HG03159 (cell line): ENCODE results near the gene PRKG1.
"Not testable (repeated sequence)": the region's sequence is repeated elsewhere in the genome, so short reads cannot be mapped to it uniquely, and the experiment has no call there.

Experiments used
- ATAC-seq: cut with Tn5 transposase; IDR thresholded peaks from one replicate; pipeline ENCODE4 v1.9.1; 2021; ENCODE audit warnings: mild to moderate bottlenecking, moderate library complexity; ENCODE audit not compliant: unreplicated experiment

The PRKG1 gene

DNA sequence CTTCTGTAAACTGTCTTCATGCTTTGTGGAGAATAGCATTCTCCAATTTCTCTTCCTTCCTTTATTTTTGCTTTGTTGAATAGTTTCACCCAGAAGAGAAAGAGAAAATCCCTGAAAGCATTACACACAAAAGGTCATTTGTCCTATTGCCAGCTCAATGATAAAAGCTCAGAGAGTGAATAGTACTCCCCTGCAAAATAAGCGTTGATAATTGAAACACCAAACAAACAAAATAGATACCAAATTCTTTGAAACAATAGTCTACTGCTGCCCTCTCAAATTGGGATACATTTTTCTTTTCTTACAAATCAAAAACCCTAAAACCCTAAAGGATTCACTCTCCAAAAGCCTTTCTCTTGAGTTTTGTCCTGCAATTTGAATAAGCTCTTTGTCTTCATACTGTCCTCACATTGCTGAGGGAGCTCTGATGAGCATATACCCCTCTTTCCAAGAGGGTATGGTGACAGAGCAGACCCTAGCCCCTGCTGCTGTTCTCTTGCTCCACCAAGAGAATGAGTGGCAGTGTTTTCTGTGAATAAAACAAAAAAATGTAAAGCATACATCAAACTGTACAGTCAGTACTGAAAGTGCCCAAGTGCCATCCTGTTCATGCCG lies 490.7 kb downstream of the PRKG1 start:
- ATAC-seq: no peak

DNA sequence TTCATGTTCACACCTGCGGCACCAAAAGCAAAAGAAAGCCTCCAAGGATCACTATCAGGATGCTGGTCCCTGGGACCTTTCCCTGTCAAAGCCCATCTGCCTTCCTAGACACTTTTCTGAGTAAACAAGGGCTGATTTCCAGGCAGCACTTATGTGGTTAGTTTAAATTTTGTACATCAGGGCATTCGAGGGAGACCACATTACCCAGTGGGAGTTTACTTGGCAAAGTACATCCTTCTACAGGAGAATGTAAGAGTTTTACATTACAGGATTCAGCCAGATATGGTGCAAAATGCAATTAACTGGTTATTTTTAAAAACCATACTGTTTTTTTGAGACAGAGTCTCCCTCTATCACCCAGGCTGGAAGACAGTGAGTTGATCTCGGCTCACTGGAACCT lies 493.0 kb downstream of the PRKG1 start:
- no peak for ATAC-seq

DNA sequence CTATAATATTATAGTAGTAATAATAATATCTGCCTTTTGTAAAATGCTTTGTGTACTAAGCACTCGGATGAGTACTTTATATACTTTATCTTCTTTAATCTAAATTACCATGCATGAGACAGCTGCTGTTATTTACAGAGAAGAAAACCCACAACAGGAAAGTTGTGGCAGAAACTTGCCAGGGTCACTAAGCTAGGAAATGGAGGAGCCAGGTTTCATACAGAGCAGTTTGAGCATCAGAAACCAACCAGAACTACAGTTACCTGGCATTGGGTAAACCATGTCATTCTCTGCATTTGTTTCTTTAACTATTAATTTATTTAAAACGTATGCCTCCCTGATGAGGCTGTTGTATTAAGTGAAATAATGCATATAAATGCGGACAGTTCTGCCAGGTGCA lies 495.2 kb downstream of the PRKG1 start:
- ATAC-seq: no peak

DNA sequence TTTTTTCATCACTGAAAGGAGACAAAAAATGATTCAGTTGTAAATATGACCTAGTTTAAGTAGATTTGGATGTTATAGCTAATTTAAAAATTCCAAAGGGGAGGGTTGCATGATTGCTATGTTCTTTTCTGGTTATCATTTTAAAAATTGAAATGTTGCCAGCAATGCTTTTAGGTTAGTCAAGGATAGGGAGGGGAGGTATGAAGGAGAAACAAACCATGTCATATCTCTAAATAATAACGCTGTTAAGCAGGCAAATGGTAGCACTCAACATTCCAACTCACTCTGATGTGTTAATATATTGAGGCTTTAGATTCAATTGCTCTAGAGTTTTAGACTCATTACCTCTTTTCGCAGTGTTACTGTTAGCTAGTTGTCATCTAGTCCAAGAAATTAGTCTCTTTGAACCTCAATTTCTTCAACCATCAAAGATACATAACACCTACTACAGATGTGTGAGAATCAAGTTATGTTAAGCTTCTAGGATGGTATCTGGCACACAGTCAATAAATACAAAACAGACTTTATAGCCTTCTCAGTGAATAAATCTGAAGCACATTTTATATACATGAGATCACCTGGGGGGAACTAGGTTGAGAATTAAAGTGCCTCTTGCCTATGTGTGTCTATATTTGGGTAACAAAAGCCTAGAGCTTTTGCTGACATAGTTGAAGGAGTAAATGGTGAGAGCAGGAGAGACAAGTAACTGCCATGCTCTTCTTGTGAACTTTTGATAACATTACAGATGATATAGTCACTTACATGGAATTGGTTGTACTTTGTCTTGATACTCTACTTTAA lies 500.2 kb downstream of the PRKG1 start:
- ATAC-seq: no peak

DNA sequence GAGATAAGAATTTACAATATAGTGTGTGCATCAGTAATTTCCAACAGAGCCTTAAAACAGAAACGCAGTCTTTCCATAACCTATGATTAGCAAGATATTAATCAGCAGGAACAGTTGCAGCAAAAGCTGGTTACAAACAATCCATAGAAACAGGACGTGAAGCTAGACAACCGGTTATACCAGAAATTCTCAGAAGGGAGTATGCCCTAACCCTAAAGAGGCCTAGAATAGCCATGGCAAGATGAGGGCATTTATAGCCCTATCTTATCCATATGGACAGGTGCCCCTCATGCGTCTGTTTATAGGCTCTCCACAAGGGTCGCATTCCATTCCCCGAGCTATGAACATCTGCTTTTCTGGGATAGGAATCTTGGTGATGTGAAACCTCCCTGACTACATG lies 506.9 kb downstream of the PRKG1 start:
- not testable (repeated sequence) for ATAC-seq

DNA sequence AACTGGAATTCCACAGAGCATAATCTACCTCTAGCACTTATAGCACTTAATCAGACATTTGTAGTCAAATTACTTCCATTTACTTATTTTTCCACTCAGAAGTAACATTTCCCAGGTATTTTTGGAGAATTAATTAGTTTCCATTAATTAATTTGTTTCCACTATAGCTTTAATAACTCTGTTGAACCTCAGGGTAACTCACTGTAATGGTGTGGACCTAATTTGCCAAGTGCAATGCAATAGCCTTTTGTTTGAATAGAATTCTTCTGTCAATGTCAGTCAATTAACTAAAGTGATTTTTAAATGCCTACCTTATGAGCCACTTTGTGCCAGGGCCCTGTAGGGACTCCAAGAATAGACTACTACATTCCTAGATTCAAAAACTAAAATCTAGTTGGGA lies 509.7 kb downstream of the PRKG1 start:
- no peak for ATAC-seq

DNA sequence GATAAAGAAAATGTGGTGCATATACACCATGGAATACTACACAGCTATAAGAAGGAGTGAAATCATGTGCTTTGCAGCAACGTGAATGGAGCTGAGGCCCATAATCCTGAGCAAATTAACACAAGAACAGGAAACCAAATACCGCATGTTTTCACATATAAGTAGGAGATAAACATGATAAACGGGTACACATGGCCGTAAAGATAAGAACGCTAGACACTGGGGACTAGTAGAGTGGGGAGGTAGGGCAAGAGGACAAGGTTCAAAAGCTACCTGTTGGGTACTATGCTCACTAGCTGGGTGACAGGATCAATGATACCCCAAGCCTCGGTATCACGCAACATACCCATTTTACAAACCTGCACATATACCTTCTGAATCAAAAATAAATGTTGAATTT lies 511.5 kb downstream of the PRKG1 start:
- ATAC-seq: no peak

DNA sequence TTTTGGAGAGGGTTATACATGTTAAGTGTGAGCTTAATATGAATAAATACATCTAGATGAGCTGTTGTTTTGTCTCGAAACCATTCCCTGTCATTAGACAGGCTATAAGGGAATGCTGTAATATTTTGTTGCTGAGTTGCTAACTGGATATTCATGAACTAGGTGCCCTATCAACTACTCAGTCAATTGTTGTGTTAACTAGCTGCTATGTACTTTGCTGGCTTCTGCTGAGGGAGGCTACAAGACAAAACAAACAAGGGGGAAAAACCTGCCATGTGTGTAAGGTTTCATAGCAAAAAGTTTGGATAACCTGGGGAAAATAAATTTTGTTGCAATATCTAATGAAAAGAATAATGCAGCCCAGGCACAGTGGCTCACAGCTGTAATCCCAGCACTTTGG lies 514.7 kb downstream of the PRKG1 start:
- ATAC-seq: no peak

DNA sequence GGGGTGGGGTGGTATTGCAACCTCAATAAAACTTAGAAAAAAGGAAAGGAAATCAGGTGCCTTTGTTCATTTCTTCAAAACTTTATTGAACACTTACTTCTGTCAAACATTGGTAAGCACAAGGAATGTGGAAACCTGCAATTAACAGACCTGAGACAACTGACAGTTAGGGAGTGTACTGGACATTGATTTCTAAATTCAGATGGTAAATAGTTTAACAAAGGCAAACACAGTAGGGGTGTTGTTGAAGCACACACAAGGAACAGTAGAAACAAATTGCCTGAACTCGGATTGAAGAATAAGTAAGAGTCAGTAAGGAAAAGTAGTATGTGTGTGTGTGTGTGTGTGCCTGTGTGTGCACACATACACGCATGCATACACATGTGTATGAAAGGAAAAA lies 516.5 kb downstream of the PRKG1 start:
- no peak for ATAC-seq

DNA sequence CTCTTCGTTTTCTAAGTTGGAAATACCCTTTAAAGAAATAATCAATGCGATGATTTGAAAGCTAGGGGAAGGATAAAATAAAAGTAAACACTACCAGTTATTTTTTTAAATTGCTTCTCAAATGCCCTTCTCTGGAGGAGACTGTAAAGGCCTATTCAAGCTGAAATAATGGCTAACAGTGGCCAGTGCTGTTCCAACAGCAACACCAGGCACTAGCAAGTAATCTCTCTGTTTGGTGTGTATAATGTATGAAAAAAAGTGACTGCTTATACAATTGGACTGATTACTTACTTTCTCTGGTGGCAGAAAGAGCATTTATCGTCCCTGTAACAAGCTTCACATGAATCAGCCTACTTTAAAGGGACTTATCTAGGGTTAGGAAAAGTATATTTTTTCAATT lies 522.4 kb downstream of the PRKG1 start:
- ATAC-seq: no peak

DNA sequence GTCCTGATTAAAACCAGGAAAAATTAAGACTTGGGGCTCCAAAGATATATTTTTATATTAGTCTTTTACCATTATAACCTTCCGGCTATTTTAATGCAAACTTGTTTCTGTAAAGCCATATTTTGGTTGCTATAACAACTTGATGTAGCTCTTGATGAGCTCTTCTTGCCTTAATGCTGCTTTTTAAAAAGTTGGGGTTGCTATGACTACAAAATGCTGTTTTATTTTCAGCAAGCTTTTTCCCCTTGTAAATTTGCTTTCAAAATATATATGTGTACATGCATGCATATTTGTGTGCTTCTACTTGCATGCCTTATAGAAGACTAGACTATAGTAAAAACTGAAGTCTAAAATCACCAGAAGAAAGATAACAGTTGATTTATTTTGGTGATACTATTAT lies 525.4 kb downstream of the PRKG1 start:
- ATAC-seq: no peak

DNA sequence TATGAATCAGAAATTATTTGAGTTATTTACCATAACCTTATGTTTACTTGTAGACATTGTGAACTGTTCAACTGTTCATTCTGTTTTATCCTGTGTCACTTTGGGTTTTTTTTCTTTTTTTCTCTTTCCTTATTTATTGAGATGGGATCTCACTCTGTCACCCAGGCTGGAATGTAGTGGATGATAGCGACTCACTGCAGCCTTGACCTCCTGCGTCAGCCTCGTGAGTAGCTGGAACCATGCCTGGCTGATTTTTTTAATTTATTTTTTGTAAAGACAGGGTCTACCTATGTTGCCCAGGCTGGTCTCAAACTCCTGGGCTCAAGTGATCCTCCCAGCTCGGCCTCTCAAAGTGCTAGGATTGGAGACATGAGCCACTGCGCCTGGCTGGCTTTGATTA lies 528.0 kb downstream of the PRKG1 start:
- no peak for ATAC-seq

DNA sequence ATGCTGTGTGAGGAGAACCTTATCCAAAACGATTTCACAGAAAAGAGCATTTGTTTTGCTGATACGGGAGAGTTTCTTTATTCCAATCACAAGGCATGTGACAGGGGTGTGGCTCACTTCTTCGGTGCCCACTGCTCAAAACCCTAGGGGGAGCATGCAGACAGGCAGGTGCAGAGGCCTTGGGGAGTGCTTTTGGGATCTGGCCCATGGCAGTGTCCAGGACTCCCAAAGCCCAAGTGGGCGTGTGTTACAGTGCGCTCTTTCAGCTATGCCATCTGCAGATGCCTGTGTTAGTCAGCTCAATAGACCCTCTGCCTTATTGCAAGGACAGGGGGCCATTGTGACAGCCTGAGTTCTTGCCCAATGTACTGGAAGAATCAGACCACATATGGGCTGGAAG lies 530.3 kb downstream of the PRKG1 start:
- no peak for ATAC-seq

DNA sequence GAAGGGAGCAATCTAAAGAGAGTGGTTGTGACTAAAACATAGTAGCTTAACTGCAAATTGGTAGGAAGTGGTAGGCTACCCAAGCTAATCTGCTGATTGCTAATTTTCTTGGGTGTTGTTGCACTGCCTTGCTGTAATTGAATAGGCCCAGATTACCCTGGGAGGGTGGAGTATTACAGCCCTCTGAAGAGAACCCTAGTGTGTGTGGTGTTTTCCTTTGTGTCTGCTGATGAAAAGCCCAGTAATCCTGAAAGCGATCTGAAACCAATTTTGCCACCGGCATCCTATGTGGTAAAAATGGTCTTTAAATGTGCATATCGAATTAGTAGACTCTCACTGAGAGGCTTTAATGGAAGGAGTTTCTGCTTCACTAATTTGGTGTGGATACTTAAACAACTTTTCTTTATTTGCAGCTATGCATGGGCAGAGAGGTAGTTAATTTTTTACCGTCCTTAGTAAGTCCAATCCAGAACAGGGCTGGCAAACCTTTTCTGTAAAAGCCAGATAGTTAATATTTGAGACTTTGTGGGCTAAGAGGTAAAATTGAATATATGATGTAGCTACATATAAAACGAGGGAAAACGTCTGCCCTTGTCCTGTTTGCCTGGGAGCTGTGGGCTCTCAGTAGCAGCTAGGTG lies 532.7 kb downstream of the PRKG1 start:
- no peak for ATAC-seq

DNA sequence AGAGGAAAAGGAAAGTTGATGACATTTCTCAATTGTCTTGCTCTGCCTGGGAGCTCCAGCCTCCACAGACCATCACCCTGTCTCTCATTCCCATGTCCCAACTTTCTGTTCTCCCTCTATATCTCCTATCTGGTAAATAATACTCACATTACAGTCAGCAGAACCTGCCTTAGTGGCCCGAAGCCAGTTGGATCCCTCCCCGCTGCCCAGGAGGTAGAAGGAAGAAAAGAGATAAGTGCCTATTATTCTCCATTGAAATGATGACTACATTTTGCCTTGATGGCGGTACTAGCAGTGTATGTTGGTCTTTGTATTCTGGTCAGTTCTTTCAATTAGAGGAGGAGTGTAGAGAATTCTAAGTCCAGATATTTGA lies 533.2 kb downstream of the PRKG1 start:
- no peak for ATAC-seq

DNA sequence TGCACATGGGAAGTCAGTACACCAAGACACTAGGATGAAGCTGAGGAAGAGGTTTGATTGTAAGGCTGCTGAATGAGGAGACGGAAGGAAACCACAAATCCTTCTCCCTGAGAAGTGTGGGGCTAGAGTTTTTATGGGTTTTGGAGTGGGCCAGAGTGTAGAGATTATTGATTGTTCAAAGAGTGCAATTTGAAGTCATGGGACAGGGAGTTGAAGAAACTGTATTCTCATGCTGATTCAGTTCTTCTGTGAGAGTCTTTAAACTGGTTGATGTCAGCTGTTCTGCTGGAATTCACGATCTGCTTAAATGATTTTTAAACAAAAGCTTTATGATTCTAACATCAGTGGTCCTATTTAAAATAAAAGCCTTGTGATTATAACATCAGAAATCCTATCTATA lies 533.9 kb downstream of the PRKG1 start:
- no peak for ATAC-seq

DNA sequence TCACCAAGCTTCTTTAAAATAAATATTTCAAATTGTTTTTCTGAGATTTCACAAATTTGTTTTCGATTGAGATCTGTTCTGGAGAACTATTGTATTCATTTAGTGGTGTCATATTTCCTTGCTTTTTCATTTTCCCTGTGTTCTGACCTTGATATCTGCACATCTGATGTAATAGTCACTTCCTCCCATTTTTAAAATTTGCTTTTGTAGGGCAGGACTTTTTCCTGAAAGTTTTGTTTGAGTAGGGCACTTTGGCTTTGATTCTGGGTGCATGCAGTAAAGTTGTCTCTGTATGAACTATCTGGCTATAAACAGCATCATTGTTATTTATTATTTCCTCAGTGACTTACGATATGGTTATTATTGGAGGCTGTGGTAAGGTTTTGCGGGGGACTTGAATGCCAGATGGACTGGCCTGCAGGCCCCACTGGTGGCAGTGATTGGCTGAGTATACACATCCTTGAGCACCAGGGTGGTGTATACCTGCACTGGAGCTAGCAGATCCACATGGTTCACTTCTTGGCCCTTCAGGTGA lies 541.5 kb downstream of the PRKG1 start:
- ATAC-seq: no peak

DNA sequence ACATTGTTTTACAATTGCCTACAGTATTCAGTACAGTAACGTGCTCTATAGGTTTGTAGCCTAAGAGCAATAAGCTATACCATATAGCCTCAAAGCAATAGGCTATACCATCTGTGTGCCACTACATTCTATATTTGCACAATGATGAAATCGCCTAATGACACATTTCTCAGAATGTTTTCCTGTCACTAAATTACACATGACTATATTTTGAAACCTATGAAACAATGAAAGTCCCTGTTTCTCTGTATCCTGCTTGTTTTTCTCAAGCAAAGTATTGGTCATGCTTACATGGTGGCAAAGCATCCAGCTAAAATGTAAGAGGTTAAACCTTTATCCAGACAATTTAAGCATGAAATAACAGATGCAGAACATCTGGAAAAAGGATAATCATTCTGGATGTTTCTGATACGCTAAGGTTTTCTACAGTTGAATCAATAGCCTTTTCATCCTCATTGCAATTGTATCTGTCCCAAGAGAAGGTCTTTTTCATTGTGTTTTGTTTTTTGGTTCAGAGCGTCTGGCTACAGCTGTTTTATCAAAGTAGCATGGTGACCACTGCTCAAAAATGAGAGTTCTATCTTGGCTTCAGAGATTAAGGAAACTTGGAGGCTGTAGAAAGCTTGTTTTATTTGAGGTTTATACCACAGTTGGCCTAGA lies 543.4 kb downstream of the PRKG1 start:
- ATAC-seq: no peak

DNA sequence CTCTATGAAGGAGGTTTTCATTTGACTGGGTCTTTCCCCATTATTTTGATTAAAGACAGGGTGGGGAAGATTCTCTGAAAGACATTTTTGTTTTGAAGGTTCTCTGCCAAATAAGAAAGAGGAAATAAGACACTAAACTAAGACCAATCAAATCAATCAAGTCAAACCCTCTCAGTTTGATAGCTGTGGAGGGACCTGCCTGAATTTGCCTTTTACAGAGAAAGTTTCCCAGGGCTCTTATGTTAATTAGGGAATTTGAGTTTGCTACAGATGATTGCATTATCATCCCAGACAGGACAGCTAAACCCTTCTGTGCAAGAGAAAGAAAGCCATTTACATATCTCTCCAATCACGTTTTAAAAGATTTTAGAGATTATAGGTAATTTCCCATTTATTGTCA lies 545.1 kb downstream of the PRKG1 start:
- ATAC-seq: no peak

DNA sequence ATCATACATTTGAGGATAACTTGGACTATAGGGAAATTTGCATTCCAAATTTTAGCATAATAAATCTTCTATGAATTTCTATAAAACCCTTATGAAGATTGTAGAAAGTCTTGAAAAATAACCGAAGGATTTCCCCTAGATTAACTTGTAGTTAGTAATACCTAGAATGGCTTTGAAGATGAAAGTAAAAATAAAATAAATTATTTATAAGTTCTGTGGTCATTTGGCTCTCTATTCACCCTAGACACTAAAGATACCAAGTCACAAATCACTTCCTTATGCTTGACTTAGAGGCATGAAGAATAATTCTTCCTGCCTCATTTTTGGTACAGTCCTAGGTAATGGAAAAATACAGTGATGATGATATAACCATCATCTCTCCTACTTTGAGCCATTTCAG lies 545.8 kb downstream of the PRKG1 start:
- peak; percentile 74 for ATAC-seq

DNA sequence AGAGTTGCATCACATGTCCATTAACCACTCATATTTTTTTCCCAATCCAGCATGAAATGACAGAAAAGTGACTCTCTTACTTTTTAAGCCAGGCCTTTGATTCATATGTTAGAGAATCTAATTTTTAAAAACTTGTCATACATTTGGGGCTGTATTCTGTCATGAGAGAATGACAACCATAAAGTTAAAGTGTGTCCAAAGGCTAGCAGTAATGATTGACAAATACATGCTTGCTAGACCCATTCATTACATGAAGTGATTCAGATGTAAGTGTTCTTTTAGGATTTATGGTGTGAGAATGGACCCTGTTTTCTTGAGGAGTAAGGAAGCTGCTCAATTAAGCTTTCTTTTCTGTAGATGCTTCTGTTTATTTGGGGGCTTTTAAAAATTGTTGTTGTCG lies 549.7 kb downstream of the PRKG1 start:
- ATAC-seq: no peak
